Activated naive CD4-positive, alpha-beta T cell (primary cell): ENCODE data around the gene GCNA.
"Not testable (repeated sequence)": the region's sequence is repeated elsewhere in the genome, so short reads cannot be mapped to it uniquely, and the experiment has no call there.

Source experiments
- DNase-seq, 4 experiments: peaks; one replicate each; lab custom pipeline; 2025; lab: John Stamatoyannopoulos, UW

GCNA gene

DNA sequence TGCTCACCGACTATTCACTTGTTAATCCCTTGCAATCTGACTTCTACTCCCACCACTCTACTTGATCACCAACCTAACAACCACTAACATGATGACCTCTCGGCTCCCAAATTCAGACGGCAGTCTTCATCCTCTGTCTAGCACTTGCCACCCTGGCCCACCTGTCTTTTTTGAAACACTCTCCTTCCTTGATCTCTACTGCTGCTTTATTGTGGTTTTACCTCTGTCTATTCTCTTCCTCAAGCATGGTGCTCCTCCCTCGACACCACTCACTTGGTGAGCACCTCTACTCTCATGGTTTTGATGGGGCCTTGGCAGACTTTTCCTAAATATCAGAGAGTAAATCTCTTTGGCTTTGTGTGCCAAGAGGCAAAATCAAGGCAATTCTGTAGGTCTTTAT is 61.8 kb downstream of the GCNA start:
- no peak for DNase-seq

DNA sequence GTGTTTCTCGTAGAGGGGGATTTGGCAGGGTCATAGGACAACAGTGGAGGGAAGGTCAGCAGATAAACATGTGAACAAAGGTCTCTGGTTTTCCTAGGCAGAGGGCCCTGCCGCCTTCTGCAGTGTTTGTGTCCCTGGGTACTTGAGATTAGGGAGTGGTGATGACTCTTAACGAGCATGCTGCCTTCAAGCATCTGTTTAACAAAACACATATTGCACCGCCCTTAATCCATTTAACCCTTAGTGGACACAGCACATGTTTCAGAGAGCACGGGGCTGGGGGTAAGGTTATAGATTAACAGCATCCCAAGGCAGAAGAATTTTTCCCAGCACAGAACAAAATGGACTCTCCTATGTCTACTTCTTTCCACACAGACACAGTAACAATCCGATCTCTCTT is 66.2 kb downstream of the GCNA start:
- DNase-seq: not testable (repeated sequence)

DNA sequence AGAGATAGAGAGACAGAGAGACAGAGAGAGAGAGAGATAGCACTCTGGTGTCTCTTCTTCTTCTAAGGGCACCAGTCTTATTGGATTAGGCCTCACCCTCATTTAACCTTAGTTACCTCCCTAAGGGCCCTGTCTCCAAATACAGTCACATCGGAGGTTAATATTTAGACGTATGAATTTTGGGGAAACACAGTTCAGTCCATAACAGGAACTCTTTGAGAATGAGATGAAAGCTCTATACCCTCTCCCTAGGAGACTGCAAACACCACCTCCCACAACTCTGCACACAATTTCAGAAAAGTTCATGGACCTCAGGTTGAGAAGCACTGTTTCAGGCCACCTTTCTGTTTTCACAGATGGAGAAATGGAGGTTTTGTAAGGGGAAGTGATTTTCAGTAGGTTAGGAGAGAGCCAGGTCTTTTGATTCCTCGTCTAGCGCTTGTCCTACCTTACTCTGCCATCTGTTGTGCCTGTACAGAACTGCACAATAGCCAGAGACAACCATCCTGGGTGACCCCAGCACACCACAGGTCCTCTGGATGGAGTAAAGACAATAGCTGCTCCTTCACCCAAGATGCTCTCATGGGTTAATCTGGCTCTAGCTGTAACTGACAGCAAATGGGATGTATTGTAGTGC is 72.2 kb downstream of the GCNA start:
- DNase-seq: peak in 1 of 4 experiments; percentile 1

DNA sequence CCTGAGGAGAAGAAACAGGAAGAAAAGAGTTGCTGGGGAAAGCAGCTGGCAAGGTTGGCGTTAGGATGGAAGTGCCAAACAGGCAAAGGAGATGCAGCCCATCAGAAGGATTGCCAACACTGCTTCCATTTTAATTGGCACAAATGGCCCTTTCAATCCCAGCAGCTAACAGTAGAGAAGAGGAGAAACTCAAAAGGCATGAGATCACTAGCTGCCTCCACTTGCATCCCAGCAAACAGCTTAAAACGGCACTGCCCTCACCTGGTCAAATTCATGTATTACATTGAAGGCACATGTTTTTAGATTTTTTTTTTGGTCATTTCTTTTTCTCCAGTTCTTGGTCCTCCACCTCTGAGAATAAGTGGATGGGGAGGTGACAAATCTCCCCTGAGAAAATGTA is 74.2 kb downstream of the GCNA start:
- DNase-seq: peak in 2 of 4 experiments; percentile 2 to 21

DNA sequence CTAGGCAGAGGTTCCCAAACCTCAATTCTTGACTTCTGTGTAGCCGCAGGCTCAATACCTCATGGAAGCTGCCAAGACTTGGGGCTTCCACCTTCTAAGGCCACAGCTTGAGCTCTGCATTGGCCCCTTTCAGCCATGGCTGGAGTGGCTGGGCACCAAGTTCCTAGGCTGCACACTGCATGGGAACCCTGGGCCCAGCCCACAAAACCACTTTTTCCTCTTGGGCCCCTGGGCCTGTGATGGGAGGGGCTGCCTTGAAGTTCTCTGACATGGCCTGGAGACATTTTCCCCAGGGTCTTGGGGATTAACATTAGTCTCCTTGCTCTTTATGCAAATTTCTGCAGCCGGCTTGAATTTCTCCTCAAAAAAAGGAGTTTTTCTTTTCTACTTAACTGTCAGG is 75.1 kb downstream of the GCNA start:
- no peak for DNase-seq

DNA sequence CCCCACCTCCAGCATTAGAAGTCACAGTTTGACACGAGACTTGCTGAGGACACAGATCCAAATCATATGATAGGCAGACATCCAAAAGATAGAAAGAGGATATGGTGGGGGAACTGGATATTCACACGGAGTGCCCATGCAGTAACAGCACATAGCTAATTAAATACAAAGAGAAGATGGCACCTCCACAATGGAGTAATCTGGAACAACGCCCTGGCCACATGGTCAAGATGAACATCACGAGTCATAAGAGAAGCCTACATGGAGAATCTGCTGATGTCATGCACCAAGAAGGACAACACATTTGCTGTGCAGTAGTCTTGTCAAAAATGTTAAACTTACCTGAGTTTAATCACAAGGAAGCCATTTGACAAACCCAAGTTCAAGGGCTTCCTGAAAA is 79.0 kb downstream of the GCNA start:
- no peak for DNase-seq

DNA sequence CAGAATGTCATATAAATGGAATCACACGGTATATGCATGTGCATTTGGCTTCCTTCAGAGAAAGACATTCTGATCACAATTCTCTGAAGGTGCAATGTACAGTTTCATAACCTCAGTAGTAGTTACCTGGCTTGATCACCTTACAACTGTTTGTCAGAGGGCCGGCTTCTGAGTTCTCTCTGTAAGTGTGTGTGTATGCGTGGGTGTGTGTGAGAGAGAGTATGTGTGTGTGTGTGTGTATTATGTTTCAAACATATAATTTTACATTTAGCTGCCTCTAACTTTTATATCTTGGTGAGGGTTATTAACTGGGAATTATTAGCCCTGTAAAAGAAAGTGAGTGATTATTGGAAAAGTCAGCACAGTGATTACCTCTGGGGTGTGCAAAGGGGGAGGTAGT is 81.1 kb downstream of the GCNA start:
- DNase-seq: no peak

DNA sequence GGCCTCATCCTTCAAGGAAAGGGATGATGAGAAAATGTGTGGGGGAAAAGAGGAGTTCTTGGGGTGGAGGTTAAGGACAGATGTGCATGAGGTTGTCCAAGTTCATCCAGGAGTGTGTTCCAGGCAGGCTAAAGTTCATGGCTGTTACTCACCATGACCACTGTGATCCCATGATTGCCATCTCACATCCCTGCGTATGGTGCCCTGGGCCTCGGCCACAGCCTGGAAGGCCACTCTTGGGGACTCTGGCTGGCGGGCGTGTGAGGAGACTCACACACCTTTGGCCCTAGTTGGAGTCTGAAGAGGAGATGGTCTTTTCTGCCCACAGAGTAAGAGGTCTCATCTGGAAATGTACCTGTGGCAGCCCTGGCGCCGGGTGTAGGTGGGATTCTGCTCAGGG is 81.7 kb downstream of the GCNA start:
- no peak for DNase-seq

DNA sequence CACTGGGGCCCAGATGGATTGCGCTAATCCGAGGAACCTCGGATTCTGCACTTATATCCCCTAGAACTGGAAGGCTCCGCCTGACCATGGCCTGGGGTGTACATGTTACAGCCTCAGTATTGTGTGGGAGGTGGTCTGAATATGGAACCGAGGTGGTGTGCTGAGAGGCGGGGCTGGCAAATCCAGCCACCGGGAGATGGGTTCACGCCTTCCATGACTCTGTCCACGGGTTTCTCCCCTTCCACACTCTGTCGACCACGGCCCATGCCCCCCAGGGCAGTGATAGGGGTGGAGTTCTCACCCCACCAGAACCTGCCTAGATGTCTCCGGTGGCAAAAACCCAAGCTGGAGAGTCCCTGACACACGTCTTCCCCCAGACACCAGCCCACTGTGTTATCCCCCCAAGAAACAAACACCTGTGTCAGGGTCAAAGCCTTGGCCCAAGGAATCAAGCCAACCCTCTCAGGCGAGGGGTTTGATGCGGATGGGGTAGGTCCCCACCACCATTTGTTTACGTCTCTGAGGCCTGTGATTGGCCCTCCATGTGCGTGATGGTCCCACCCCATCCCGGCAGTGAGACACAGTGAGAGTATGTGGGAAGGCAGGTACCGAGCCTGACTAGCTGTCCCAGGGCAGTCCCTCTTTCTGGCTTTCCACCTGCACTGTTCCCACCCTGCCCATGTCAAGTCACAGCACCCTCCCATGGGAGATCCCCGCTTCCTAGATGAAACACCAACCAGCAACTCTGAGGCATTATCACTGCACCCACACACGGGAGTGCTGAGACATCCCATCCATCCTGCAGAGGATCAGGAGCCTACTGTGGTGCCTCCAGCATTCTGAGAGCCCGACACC is 82.6 kb downstream of the GCNA start:
- no peak for DNase-seq

DNA sequence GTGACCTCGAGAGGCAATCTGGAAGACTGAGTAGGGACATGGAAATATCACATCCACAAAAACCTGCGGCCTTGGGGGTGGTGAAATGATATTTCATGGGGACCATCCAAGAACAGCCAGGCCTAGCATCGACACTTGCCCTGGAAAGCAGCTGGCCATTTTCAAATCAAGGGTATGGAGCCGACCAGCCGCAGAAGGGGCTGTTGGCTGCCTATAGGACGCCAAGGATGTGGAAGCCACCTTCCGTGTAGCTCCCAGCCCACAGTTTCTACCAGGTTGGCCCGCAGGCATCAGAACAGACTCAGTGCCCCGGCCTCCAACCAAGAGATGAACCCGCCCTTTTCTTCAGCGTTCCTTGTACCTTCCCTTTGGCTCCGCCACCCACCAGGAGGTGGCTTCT is 83.7 kb downstream of the GCNA start:
- no peak for DNase-seq

DNA sequence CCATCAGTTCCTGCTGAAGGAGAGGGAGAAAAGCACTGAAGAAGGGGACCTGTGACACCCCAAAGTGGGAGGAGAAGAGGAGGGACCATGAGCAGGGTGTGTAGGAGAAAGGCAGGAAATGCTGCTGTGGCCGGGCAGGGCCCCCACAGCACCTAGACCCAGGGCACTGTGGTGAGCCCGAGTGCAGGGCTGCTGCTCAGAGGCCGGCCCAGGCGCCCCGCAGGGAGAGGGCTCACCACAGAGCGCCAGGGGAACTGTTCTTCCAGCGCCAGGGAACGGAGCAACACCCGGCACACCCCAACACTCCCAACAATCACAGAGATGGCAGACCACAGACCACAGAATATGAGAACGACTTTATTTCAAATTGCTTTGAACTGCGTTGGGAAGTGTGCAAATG is 84.4 kb downstream of the GCNA start:
- not testable (repeated sequence) for DNase-seq
